Measurements from ENCODE around the gene SLN. TPM values are rescaled to one million over a fixed set of nuclear protein-coding genes. Genes with fewer than 3 reads are reported as not detected.
A peak's percentile ranks its signal among the peaks of the same experiment; 100 is the strongest.
"Not testable (repeated sequence)": the region's sequence is repeated elsewhere in the genome, so short reads cannot be mapped to it uniquely, and the experiment has no call there.

SLN gene
- 2.4 and 12.9 TPM in 2 replicates for total RNA-seq

- peak; percentile 43 for DNase-seq (ENCODE audit: low read depth)
Observed at GRCh38 chr11:107711861-107712755, at the start of gene SLN. Gene SLN (minus strand): TSS chr11:107712056.

GRCh38 chr11:107758719-107759355 is 47.0 kb upstream of the SLN start:
- DNase-seq (ENCODE audit: low read depth), result not testable (repeated sequence)

- DNase-seq (ENCODE audit: low read depth), result no peak
Observed at GRCh38 chr11:107757661-107758060, 45.8 kb upstream of the SLN start.

GRCh38 chr11:107756553-107756952 is 44.7 kb upstream of the SLN start:
- DNase-seq (ENCODE audit: low read depth), result no peak

- DNase-seq (ENCODE audit: low read depth), result no peak
Observed at GRCh38 chr11:107752949-107753822, 41.3 kb upstream of the SLN start.

GRCh38 chr11:107752508-107752907 is 40.7 kb upstream of the SLN start:
- DNase-seq (ENCODE audit: low read depth), result no peak

GRCh38 chr11:107751082-107751481 is 39.2 kb upstream of the SLN start:
- no peak for DNase-seq (ENCODE audit: low read depth)

- DNase-seq (ENCODE audit: low read depth), result no peak
Observed at GRCh38 chr11:107750313-107750712, 38.5 kb upstream of the SLN start.

GRCh38 chr11:107747622-107748021 is 35.8 kb upstream of the SLN start:
- DNase-seq (ENCODE audit: low read depth), result no peak

GRCh38 chr11:107744736-107745135 is 32.9 kb upstream of the SLN start:
- DNase-seq (ENCODE audit: low read depth), result no peak

GRCh38 chr11:107743191-107743590 is 31.3 kb upstream of the SLN start:
- no peak for DNase-seq (ENCODE audit: low read depth)

- peak; percentile 40 for DNase-seq (ENCODE audit: low read depth)
Observed at GRCh38 chr11:107741044-107741823, 29.4 kb upstream of the SLN start.

- DNase-seq (ENCODE audit: low read depth), result no peak
Observed at GRCh38 chr11:107740271-107740670, 28.4 kb upstream of the SLN start.

GRCh38 chr11:107736546-107736945 is 24.7 kb upstream of the SLN start:
- DNase-seq (ENCODE audit: low read depth), result no peak

GRCh38 chr11:107733518-107733917 is 21.7 kb upstream of the SLN start:
- no peak for DNase-seq (ENCODE audit: low read depth)

- DNase-seq (ENCODE audit: low read depth), result no peak
Observed at GRCh38 chr11:107732689-107733051, 20.8 kb upstream of the SLN start.

- no peak for DNase-seq (ENCODE audit: low read depth)
Observed at GRCh38 chr11:107731941-107732688, 20.3 kb upstream of the SLN start.

GRCh38 chr11:107722662-107723061 is 10.8 kb upstream of the SLN start:
- DNase-seq (ENCODE audit: low read depth), result no peak

- DNase-seq (ENCODE audit: low read depth), result no peak
Observed at GRCh38 chr11:107721207-107721606, 9.4 kb upstream of the SLN start.

GRCh38 chr11:107720303-107720774 is 8.5 kb upstream of the SLN start:
- DNase-seq (ENCODE audit: low read depth), result no peak
